Thoracic aorta (tissue), 2 donors: ENCODE measurements around the gene RNF43. TPM values are rescaled to one million over a fixed set of nuclear protein-coding genes. Genes with fewer than 3 reads are reported as not detected.

Experiments
- ATAC-seq: fragments of 150-250 bp; one replicate; pipeline ENCODE4 v1.8.0; 2017; ENCODE audit warnings: low read depth; ENCODE audit not compliant: insufficient number of reproducible peaks, low FRiP score
- DNase-seq: peaks from one replicate; pipeline ENCODE4 v3.0.0-alpha.2; 2020; ENCODE audit warnings: low spot score
- H3K27ac ChIP-seq, 2 donors: fragments of 200-600 bp; sonication (generic); 1 replicate in 1 of 2; 2 replicates in 1 of 2; pipeline ENCODE4 v1.5.1; 2016; ENCODE audit warnings: mild to moderate bottlenecking in 2 of 2, moderate library complexity in 2 of 2
- H3K27me3 ChIP-seq: fragments of 200-600 bp; sonication (generic); replicated peaks from 2 replicates; pipeline ENCODE4 v1.6.0; 2016; ENCODE audit warnings: mild to moderate bottlenecking; ENCODE audit not compliant: insufficient read depth
- H3K36me3 ChIP-seq: fragments of 200-600 bp; sonication (generic); one replicate; pipeline ENCODE4 v1.5.1; 2016
- H3K4me1 ChIP-seq, 2 donors: fragments of 200-600 bp; sonication (generic); 1 replicate in 1 of 2; 2 replicates in 1 of 2; pipeline versions ENCODE4 v1.5.1 to v1.6.0; 2016; ENCODE audit warnings: low read depth in 2 of 2, mild to moderate bottlenecking in 1 of 2; ENCODE audit not compliant: control insufficient read depth in 1 of 2
- H3K4me3 ChIP-seq: fragments of 200-600 bp; sonication (generic); 2 replicates; pipeline ENCODE4 v1.5.1; 2016; ENCODE audit warnings: mild to moderate bottlenecking
- H3K9me3 ChIP-seq: fragments of 200-600 bp; sonication (generic); 2 replicates; pipeline ENCODE4 v1.5.1; 2016
- CTCF ChIP-seq: fragments of 200-600 bp; sonication (generic); IDR thresholded peaks from one replicate; pipeline ENCODE4 v1.5.1; 2019; ENCODE audit warnings: antibody characterized with exemption
- total RNA-seq, 2 donors: library from RNA; depleted of rRNA; stranded (reverse); fragments of >200 nt; gene quantifications; one replicate each; pipeline versions ENCODE4 v1.1.0 to v1.2.3, GENCODE V29; 2016

Gene RNF43
- total RNA-seq, 2 donors from 2014 or later, result under 0.01 to 0.49 TPM

DNA sequence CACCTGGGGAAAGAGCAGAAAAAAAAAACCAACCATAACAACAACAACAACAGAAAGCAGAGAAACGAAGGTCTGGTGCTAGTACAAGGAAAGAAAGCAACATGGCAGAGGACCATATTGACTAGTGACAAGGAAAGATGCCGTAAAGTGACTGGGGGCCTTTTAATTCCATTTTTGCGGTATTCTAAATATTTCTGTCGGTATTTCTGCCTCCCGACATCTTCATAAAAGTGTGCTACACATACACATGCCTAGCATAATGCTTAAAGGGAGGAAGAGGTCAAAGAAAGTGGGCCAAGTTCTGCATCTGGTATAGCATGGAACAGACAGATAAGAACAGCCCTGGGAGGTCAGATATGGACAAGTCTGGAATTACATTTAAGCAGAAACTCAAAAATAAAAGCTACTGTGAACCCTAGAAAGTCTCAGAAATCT is 19.5 kb upstream of the RNF43 start:
- no peak for DNase-seq
- H3K27me3 ChIP-seq, result no peaks in the 10 kb centered on the region
- no peak overlapping the region for H3K4me3 ChIP-seq
- no peaks in the 10 kb centered on the region for H3K9me3 ChIP-seq
- no peaks in the 10 kb centered on the region for H3K36me3 ChIP-seq
- no peaks in the 10 kb centered on the region for H3K4me1 ChIP-seq
- ATAC-seq, result no peak
- no peak for TF ChIP-seq CTCF
- H3K27ac ChIP-seq, result no peak overlapping the region

DNA sequence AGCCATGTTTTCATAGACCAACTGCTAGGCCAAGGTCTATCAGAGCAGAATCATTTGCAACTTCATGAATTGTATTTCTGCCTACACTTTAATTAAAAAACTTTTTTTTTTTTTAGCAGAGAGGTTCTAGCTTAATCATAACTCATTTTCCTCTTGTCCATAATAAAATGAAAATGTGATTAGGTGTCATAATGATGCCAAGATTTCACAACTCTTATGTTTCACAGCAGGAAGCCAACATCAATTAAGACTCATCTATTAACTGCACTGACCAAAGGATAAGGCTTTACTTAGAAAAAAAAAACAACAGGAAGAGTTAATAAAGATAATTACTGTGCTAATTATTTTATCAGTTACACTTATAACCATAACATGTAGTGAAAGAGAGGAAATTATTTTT is 18.9 kb upstream of the RNF43 start:
- H3K4me3 ChIP-seq, result no peak overlapping the region
- no peak for TF ChIP-seq CTCF
- no peaks in the 10 kb centered on the region for H3K36me3 ChIP-seq
- no peak for ATAC-seq
- H3K9me3 ChIP-seq, result no peaks in the 10 kb centered on the region
- no peaks in the 10 kb centered on the region for H3K27me3 ChIP-seq
- no peak overlapping the region for H3K27ac ChIP-seq
- DNase-seq, result no peak
- H3K4me1 ChIP-seq, result no peaks in the 10 kb centered on the region

DNA sequence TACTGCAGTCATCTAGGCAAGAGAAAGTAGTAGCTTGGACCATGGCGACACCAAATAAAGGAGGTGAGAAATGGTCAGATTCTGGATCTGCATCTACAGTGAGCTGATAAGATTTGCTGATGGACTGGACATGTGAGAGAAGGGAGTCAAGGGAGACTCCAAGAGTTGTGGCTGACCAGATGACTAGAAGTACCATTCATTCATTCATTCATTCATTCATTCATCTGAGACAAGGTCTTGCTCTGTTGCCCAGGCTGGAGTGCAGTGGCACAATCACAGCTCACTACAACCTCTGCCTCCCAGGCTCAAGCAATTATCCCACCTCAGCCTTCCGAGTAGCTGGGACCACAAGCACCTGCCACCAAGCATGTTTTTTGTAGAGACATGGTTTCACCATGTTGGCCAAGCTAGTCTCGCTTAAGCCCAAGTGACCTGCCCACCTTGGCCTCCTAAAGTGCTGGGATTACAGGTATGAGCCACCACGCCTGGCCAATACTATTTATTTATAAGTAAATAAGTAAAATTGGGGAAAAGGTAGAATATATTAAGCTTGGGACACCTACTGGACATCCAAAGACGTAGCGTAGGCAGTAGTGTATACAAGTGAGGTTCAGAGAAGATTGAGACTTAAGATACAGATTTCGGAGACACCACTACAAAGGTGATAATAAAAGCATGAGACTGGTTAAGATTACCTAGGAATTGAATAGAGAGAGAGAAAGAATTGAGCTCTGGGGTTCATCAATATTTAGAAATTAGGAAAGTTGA is 15.7 kb upstream of the RNF43 start:
- H3K4me1 ChIP-seq, result no peaks in the 10 kb centered on the region
- no peak overlapping the region for H3K27ac ChIP-seq
- H3K9me3 ChIP-seq, result no peaks in the 10 kb centered on the region
- no peaks in the 10 kb centered on the region for H3K27me3 ChIP-seq
- DNase-seq (no peak), ATAC-seq (no peak)
- no peaks in the 10 kb centered on the region for H3K36me3 ChIP-seq
- no peak for TF ChIP-seq CTCF
- no peak overlapping the region for H3K4me3 ChIP-seq

DNA sequence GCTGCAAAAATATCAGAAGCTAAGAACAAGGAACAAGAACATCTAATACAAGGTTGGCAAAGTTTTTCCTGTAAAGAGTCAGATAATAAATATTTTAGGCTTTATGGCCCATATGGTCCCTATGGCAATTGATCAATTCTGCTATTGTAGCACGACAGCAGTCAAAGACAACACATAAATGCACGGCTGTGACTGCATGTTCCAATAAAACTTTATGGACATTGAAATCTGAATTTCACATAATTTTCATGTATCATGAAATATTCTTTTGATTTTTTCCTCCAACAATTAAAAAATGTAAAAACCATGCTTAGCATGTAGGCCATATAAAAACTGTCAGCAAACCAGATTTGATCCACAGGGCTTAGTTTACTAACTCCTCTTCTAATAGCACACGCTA is 10.5 kb upstream of the RNF43 start:
- ATAC-seq, result no peak
- TF ChIP-seq CTCF, result no peak
- no peaks in the 10 kb centered on the region for H3K9me3 ChIP-seq
- H3K27me3 ChIP-seq, result no peaks in the 10 kb centered on the region
- no peak for DNase-seq
- H3K4me3 ChIP-seq, result no peak overlapping the region
- H3K27ac ChIP-seq, result no peak overlapping the region
- H3K4me1 ChIP-seq, result no peaks in the 10 kb centered on the region
- H3K36me3 ChIP-seq, result no peaks in the 10 kb centered on the region

DNA sequence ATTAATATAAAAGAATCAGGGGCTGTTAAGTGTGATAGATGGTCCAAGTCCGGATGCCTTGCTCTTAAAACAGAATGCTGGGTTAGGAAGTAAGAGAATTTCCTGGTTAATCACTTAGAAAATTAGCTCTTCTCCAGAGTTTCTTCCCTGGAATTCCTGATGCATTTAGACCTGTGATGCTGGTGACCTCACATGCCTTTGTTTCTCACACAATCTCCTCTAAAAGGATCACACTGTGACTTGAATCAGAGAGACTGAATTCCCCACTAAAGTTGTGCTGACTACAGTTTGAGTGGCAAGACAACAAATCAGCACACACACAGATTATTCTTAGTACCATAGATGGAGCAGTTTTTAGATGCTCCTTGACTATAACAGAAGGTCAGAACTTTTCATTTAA is 4.4 kb upstream of the RNF43 start:
- Histone ChIP-seq H3K27me3 (no peaks in the 10 kb centered on the region), H3K4me1 (no peaks in the 10 kb centered on the region), H3K27ac (no peak overlapping the region), H3K36me3 (no peaks in the 10 kb centered on the region), H3K4me3 (no peak overlapping the region), H3K9me3 (no peaks in the 10 kb centered on the region)
- TF ChIP-seq CTCF, result no peak
- no peak for ATAC-seq
- DNase-seq, result no peak
